ENCODE data around the gene TCP1. TPM values are rescaled to one million over a fixed set of nuclear protein-coding genes. Genes with fewer than 3 reads are reported as not detected.

TCP1 gene
- total and polyA plus RNA-seq, 9 of the 15 experiments (the other 6 are each of a cell fraction or from before 2014, with no cell fraction given), result 331 to 801 (median 645) TPM

- peaks cover 65% of the 10 kb centered on the region for H3K36me3 ChIP-seq (ENCODE audit: control insufficient read depth, insufficient read depth, low read length)
- peak overlapping the region; percentile 79 for H2AFZ ChIP-seq (ENCODE audit: low read depth, low read length)
- peak overlapping the region; percentile 87 to 93 for H3K9ac ChIP-seq (ENCODE audit: insufficient read depth in 1 of 2, low read depth in 2 of 2, low read length in 2 of 2)
- peak overlapping the region; percentile 98 for H3K4me2 ChIP-seq (ENCODE audit: insufficient read depth, low read length)
- peak overlapping the region; percentile 87 for H3K27ac ChIP-seq (ENCODE audit: extremely low read depth, low read depth, low read length)
- FAIRE-seq (peak; percentile 65), ATAC-seq (peak; percentile 3), DNase-seq (ENCODE audit: extremely low read depth in 1 of 4, low spot score in 3 of 4) (peak in 3 of 4 experiments; percentile 21 to 52 (median 30))
- H3K27me3 ChIP-seq (ENCODE audit: control insufficient read depth in 2 of 2, insufficient read depth in 2 of 2, low read length in 2 of 2), result no peaks in the 10 kb centered on the region
- no peaks in the 10 kb centered on the region for H3K9me1 ChIP-seq (ENCODE audit: control insufficient read depth, insufficient read depth, low read length)
- peak overlapping the region; percentile 66 for H3K4me3 ChIP-seq
- TSS peak; percentile 89 for BruUV-seq (replicated peaks)
- H3K9me3 ChIP-seq (replicated peaks; ENCODE audit: control insufficient read depth, insufficient read depth, low read depth, low read length), result no peaks in the 10 kb centered on the region
- CTCF ChIA-PET (ENCODE audit: low intra/inter-chr PET ratio), result no interaction called here
- in situ Hi-C loops (cut with MboI) (no loop called here), intact Hi-C loops (cut with micrococcal nuclease) (loop anchor here (2.0 kb wide), 2 partner anchors 28 to 68 kb away; partner anchors contain the start of genes SOD2 and TCP1)
- POLR2A ChIA-PET, result interaction anchor here (0.6 to 2.3 kb wide), 17 partner anchors 9 to 267 kb away, joined by 3 to 14 read pairs (median 5); partner anchors contain the start of genes SOD2, TCP1 and WTAP
- peaks cover 28% of the 10 kb centered on the region for H3K79me2 ChIP-seq (ENCODE audit: control insufficient read depth, insufficient read depth, low read length)
- peaks cover 16 to 26% of the 10 kb centered on the region in 2 experiments; a peak in 4 of 5 replicates for H3K4me1 ChIP-seq (replicated peaks in 1 of 2; ENCODE audit: control insufficient read depth in 2 of 2, insufficient read depth in 2 of 2, low read length in 2 of 2)
- WGBS (ENCODE audit: insufficient coverage, low coverage, missing lambda C conversion rate), result under 1% methylated on average over 37 of the region's 45 CpGs
- no peaks in the 10 kb centered on the region for H4K20me1 ChIP-seq (replicated peaks; ENCODE audit: control insufficient read depth, insufficient read depth, low read length)
- TF ChIP-seq ZNF584 (CRISPR knock-in tag; IDR thresholded peaks at IDR 0.05; ENCODE audit: low read depth) (no peak), MECOM (CRISPR knock-in tag; IDR thresholded peaks at IDR 0.05) (no peak), ERF (CRISPR knock-in tag; IDR thresholded peaks at IDR 0.05) (0 out of 2 replicates have a peak, but pooled peaks have one; percentile 76), ELF1 (tag; IDR thresholded peaks at IDR 0.05) (peak; percentile 95), E2F3 (CRISPR knock-in tag; IDR thresholded peaks at IDR 0.05) (no peak), BRD9 (IDR thresholded peaks at IDR 0.05; ENCODE audit: low read depth, partially characterized antibody) (no peak), ZBTB7A (IDR thresholded peaks at IDR 0.05; ENCODE audit: borderline replicate concordance, control insufficient read depth, low read depth, low read length) (peak; percentile 50; the same call in 1 of the 2 replicates), HMGN3 (IDR thresholded peaks at IDR 0.05; ENCODE audit: borderline replicate concordance, extremely low read depth, insufficient read length, low read depth, low read length) (peak; percentile 17), RBM14 (IDR thresholded peaks at IDR 0.05; ENCODE audit: borderline replicate concordance, insufficient read depth, low read depth, low read length) (no peak), TOE1 (IDR thresholded peaks at IDR 0.05; ENCODE audit: borderline replicate concordance) (no peak), TOE1 (CRISPR knock-in tag; IDR thresholded peaks at IDR 0.05; ENCODE audit: borderline replicate concordance, low read depth) (no peak), NCOA2 (IDR thresholded peaks at IDR 0.05; ENCODE audit: partially characterized antibody in 2 of 2) (no peak), ZBTB17 (CRISPR knock-in tag; IDR thresholded peaks at IDR 0.05) (peak; percentile 45; the same call in 1 of the 2 replicates)
- TF ChIP-seq, protein P1, sequence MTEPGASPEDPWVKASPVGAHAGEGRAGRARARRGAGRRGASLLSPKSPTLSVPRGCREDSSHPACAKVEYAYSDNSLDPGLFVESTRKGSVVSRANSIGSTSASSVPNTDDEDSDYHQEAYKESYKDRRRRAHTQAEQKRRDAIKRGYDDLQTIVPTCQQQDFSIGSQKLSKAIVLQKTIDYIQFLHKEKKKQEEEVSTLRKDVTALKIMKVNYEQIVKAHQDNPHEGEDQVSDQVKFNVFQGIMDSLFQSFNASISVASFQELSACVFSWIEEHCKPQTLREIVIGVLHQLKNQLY (CRISPR knock-in tag; conservative IDR thresholded peaks at IDR 0.05), result no peak
- TF ChIP-seq, protein P2, sequence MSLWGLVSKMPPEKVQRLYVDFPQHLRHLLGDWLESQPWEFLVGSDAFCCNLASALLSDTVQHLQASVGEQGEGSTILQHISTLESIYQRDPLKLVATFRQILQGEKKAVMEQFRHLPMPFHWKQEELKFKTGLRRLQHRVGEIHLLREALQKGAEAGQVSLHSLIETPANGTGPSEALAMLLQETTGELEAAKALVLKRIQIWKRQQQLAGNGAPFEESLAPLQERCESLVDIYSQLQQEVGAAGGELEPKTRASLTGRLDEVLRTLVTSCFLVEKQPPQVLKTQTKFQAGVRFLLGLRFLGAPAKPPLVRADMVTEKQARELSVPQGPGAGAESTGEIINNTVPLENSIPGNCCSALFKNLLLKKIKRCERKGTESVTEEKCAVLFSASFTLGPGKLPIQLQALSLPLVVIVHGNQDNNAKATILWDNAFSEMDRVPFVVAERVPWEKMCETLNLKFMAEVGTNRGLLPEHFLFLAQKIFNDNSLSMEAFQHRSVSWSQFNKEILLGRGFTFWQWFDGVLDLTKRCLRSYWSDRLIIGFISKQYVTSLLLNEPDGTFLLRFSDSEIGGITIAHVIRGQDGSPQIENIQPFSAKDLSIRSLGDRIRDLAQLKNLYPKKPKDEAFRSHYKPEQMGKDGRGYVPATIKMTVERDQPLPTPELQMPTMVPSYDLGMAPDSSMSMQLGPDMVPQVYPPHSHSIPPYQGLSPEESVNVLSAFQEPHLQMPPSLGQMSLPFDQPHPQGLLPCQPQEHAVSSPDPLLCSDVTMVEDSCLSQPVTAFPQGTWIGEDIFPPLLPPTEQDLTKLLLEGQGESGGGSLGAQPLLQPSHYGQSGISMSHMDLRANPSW (CRISPR knock-in tag; IDR thresholded peaks at IDR 0.05), result no peak
These were observed 28.1 kb downstream of the TCP1 start for GRCh38 chr6:159761129-159761872.

Measured in K562 (cell line).